Right lobe of liver (tissue), 4 donors: ENCODE data around the gene GJB5.

Source experiments
- CTCF ChIP-seq, 4 donors: fragments of 200-600 bp in 3 of 4; fragments of 450-650 bp in 1 of 4; IDR thresholded peaks; one replicate each; pipeline versions ENCODE4 v1.5.1 to v1.8.0; 2016 to 2022; ENCODE audit warnings: antibody characterized with exemption in 4 of 4, mild to moderate bottlenecking in 2 of 4
- POLR2A ChIP-seq: fragments of 450-650 bp; IDR thresholded peaks from one replicate; pipeline ENCODE4 v1.6.1; 2017; ENCODE audit warnings: antibody characterized with exemption, mild to moderate bottlenecking
- donor health status: DM: no; HTN: no; CAD: no.
- donor health status: DM: no; HTN: no; CAD: no.
- donor health status: DM: no; HTN: yes; CAD: no.

GRCh38 chr1:34726861-34727260 is 28.0 kb upstream of the GJB5 start:
- TF ChIP-seq CTCF (IDR thresholded peaks at IDR 0.05) (no peak), POLR2A (no peak)
